ENCODE results near the gene MALT1.

The MALT1 gene

GRCh38 chr18:58700209-58700608 lies 28.9 kb downstream of the MALT1 start:
- TF ChIP-seq CTCF (conservative IDR thresholded peaks at IDR 0.05) = no peak
- H3K27ac ChIP-seq = no peak overlapping the region

- TF ChIP-seq CTCF (conservative IDR thresholded peaks at IDR 0.05) = no peak
- no peak overlapping the region for H3K27ac ChIP-seq
Measured at GRCh38 chr18:58712930-58713329, 41.7 kb downstream of the MALT1 start.

GRCh38 chr18:58714259-58714658 lies 43.0 kb downstream of the MALT1 start:
- no peak for TF ChIP-seq CTCF (conservative IDR thresholded peaks at IDR 0.05)

GRCh38 chr18:58714821-58715220 lies 43.6 kb downstream of the MALT1 start:
- H3K27ac ChIP-seq = no peak overlapping the region
- TF ChIP-seq CTCF (conservative IDR thresholded peaks at IDR 0.05) = no peak

More at GRCh38 chr18:58714259-58714658, 43.0 kb downstream of the MALT1 start:
- no peak overlapping the region for H3K27ac ChIP-seq

GRCh38 chr18:58715540-58715939 lies 44.3 kb downstream of the MALT1 start:
- TF ChIP-seq CTCF (conservative IDR thresholded peaks at IDR 0.05) = no peak
- H3K27ac ChIP-seq = no peak overlapping the region

- no peak for TF ChIP-seq CTCF (conservative IDR thresholded peaks at IDR 0.05)
- H3K27ac ChIP-seq = no peak overlapping the region
Measured at GRCh38 chr18:58716060-58716756, 44.9 kb downstream of the MALT1 start.

GRCh38 chr18:58721566-58722239 lies 50.4 kb downstream of the MALT1 start:
- TF ChIP-seq CTCF (conservative IDR thresholded peaks at IDR 0.05) = no peak
- no peak overlapping the region for H3K27ac ChIP-seq

Data from VCaP (cell line).